Type B pancreatic cell (in vitro differentiated cells): ENCODE results near the gene PXMP4. TPM values are rescaled to one million over a fixed set of nuclear protein-coding genes. Genes with fewer than 3 reads are reported as not detected.

Experiments used
- DNase-seq: peaks from one replicate; pipeline ENCODE4 v3.0.0; 2021; ENCODE audit warnings: mixed read lengths; ENCODE audit not compliant: unreplicated experiment; ENCODE audit errors: extremely low spot score
- H3K27ac Mint-ChIP-seq: 2 replicates; pipeline ENCODE4 v1.8.0; 2021; ENCODE audit warnings: mild to moderate bottlenecking, mixed read lengths
- H3K27me3 Mint-ChIP-seq: 2 replicates; pipeline ENCODE4 v1.8.0; 2021; ENCODE audit warnings: mixed read lengths
- H3K36me3 Mint-ChIP-seq: 2 replicates; pipeline ENCODE4 v1.8.0; 2021; ENCODE audit warnings: mixed read lengths
- H3K4me1 Mint-ChIP-seq: one replicate; pipeline ENCODE4 v1.8.0; 2021; ENCODE audit warnings: mixed read lengths; ENCODE audit not compliant: unreplicated experiment
- H3K4me3 Mint-ChIP-seq: 2 replicates; pipeline ENCODE4 v1.8.0; 2021; ENCODE audit warnings: mild to moderate bottlenecking, mixed read lengths
- H3K9me3 Mint-ChIP-seq: 2 replicates; pipeline ENCODE4 v1.8.0; 2021; ENCODE audit warnings: mixed read lengths
- CTCF ChIP-seq: fragments of 200-600 bp; sonication (generic); conservative IDR thresholded peaks from 2 replicates; pipeline ENCODE4 v1.5.0; 2021; ENCODE audit warnings: antibody characterized with exemption, mild to moderate bottlenecking
- total RNA-seq: library from RNA; stranded (reverse); gene quantifications from 2 replicates; pipeline ENCODE4 v1.2.1, GENCODE V29; 2021; ENCODE audit warnings: low replicate concordance

Gene PXMP4
- total RNA-seq, 1 donor from 2014 or later = 10.3 TPM

- no peak overlapping the region for H3K27ac Mint-ChIP-seq
- no peaks in the 10 kb centered on the region for H3K27me3 Mint-ChIP-seq
- no peaks in the 10 kb centered on the region for H3K9me3 Mint-ChIP-seq
- DNase-seq = peak; percentile 80
- H3K36me3 Mint-ChIP-seq = peaks cover 16% of the 10 kb centered on the region
- peak overlapping the region; percentile 78 for H3K4me3 Mint-ChIP-seq
- no peak for TF ChIP-seq CTCF
- peaks cover 39% of the 10 kb centered on the region for H3K4me1 Mint-ChIP-seq
These were observed 52.9 kb downstream of the PXMP4 start for GRCh38 chr20:33667245-33667675.

- Mint-ChIP-seq H3K27me3 (no peaks in the 10 kb centered on the region), H3K36me3 (peaks cover 12% of the 10 kb centered on the region), H3K4me1 (peaks cover 38% of the 10 kb centered on the region), H3K9me3 (no peaks in the 10 kb centered on the region), H3K27ac (peak within 1 kb of the TSS; percentile 91), H3K4me3 (peak within 1 kb of the TSS; percentile 96)
- DNase-seq = peak; percentile 94
- peak; percentile 57 for TF ChIP-seq CTCF
These were observed 53.5 kb downstream of the PXMP4 start, which contains the start of gene ACTL10 for GRCh38 chr20:33666293-33667244. TSS of gene ACTL10 (plus strand) at chr20:33666943. CDS start at chr20:33667498, 555 bp downstream.

GRCh38 chr20:33664762-33665144, 55.4 kb downstream of the PXMP4 start:
- Mint-ChIP-seq H3K36me3 (peaks cover 8% of the 10 kb centered on the region), H3K27ac (peak overlapping the region; percentile 86)
- no peak for TF ChIP-seq CTCF

GRCh38 chr20:33664085-33664761, 55.9 kb downstream of the PXMP4 start:
- TF ChIP-seq CTCF = no peak
- peaks cover 33% of the 10 kb centered on the region for H3K4me1 Mint-ChIP-seq
- no peaks in the 10 kb centered on the region for H3K9me3 Mint-ChIP-seq
- H3K4me3 Mint-ChIP-seq = peak overlapping the region; percentile 96
- peak overlapping the region; percentile 86 for H3K27ac Mint-ChIP-seq
- no peaks in the 10 kb centered on the region for H3K27me3 Mint-ChIP-seq
- DNase-seq = no peak
- peaks cover 8% of the 10 kb centered on the region for H3K36me3 Mint-ChIP-seq

More at GRCh38 chr20:33664762-33665144, 55.4 kb downstream of the PXMP4 start:
- H3K4me3 Mint-ChIP-seq = peak overlapping the region; percentile 96
- DNase-seq = no peak
- H3K27me3 Mint-ChIP-seq = no peaks in the 10 kb centered on the region
- peaks cover 33% of the 10 kb centered on the region for H3K4me1 Mint-ChIP-seq
- H3K9me3 Mint-ChIP-seq = no peaks in the 10 kb centered on the region

GRCh38 chr20:33663161-33664084, 56.7 kb downstream of the PXMP4 start:
- peak; percentile 30 for TF ChIP-seq CTCF
- peak; percentile 92 for DNase-seq
- H3K4me1 Mint-ChIP-seq = peaks cover 33% of the 10 kb centered on the region
- H3K4me3 Mint-ChIP-seq = peak overlapping the region; percentile 96
- peak overlapping the region; percentile 86 for H3K27ac Mint-ChIP-seq
- H3K36me3 Mint-ChIP-seq = peaks cover 3% of the 10 kb centered on the region
- no peaks in the 10 kb centered on the region for H3K27me3 Mint-ChIP-seq
- no peaks in the 10 kb centered on the region for H3K9me3 Mint-ChIP-seq
